Smooth muscle cell of the pulmonary artery (primary cell): Measurements from ENCODE around the gene HS2ST1. TPM values are rescaled to one million over a fixed set of nuclear protein-coding genes. Genes with fewer than 3 reads are reported as not detected.

Experiments used
- total RNA-seq: library from RNA; depleted of rRNA; stranded (reverse); fragments of >200 nt; gene quantifications from 2 replicates; pipeline ENCODE4 v1.2.3, GENCODE V29; 2014

HS2ST1 gene
- total RNA-seq: 30.6 and 34.8 TPM in 2 replicates

GRCh38 chr1:86914601-86914997, at the start of gene HS2ST1:
HS2ST1 (plus strand) TSS chr1:86914635.

GRCh38 chr1:86913896-86914600, 387 bp upstream of the HS2ST1 start, which contains the start of gene SELENOF:
SELENOF (minus strand) TSS chr1:86914126; CDS start chr1:86914111, 15 bp downstream.

Other genes with a start within 250 kb of the HS2ST1 start
- 59.6 and 61.0 TPM in 2 replicates for gene SH3GLB1, start 210.1 kb upstream of the HS2ST1 start, total RNA-seq
- gene SELENOF, start 509 bp upstream of the HS2ST1 start, total RNA-seq: 123 and 243 TPM in 2 replicates